ENCODE measurements around the gene FAM120B.
"Not testable (repeated sequence)": the region's sequence is repeated elsewhere in the genome, so short reads cannot be mapped to it uniquely, and the experiment has no call there.

The FAM120B gene, protein sequence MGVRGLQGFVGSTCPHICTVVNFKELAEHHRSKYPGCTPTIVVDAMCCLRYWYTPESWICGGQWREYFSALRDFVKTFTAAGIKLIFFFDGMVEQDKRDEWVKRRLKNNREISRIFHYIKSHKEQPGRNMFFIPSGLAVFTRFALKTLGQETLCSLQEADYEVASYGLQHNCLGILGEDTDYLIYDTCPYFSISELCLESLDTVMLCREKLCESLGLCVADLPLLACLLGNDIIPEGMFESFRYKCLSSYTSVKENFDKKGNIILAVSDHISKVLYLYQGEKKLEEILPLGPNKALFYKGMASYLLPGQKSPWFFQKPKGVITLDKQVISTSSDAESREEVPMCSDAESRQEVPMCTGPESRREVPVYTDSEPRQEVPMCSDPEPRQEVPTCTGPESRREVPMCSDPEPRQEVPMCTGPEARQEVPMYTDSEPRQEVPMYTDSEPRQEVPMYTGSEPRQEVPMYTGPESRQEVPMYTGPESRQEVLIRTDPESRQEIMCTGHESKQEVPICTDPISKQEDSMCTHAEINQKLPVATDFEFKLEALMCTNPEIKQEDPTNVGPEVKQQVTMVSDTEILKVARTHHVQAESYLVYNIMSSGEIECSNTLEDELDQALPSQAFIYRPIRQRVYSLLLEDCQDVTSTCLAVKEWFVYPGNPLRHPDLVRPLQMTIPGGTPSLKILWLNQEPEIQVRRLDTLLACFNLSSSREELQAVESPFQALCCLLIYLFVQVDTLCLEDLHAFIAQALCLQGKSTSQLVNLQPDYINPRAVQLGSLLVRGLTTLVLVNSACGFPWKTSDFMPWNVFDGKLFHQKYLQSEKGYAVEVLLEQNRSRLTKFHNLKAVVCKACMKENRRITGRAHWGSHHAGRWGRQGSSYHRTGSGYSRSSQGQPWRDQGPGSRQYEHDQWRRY

DNA sequence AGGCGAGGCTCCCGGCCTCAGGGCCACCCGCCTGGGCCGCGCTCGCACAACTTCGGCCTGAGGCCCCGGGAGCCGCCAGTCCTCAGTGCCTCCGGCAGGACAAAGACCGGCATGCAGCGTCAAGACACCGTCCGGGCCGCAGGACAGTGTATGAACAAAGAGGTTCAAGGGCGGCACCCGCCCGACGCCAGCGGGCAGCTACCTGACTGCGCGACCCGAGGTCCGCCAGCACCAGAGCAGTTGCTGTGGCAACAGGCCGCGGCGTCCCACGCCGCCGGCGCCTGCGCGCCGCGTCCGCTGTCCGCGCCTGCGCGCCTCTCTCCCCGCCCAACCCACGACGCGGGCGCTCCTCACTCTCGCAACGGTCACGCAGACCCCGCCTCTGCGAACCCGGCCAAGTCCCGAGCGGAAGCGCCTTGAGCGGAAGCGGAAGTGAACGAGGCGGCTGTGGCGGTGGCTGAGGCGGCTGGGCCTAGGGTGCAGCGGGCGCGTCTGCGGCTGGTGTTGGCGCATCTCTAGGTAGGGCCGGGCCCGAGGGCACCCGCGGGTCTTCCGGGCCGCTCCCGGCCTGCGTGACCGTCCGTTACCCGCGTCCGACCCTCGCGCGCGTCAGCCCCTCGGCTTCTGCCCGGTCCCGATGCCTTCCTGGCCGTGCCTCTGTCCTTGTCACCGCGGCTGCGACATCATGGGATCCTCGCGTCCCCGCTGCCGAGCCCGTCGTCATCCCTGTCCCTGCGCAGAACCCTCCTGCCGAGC lies at the start of gene FAM120B:
TSS of gene FAM120B (plus strand) at position 435 of the 756 bp plus-strand sequence. CDS start 10,633 bp downstream, outside the sequence.
- peak; percentile 99 for DNase-seq (ENCODE audit: low spot score)

DNA sequence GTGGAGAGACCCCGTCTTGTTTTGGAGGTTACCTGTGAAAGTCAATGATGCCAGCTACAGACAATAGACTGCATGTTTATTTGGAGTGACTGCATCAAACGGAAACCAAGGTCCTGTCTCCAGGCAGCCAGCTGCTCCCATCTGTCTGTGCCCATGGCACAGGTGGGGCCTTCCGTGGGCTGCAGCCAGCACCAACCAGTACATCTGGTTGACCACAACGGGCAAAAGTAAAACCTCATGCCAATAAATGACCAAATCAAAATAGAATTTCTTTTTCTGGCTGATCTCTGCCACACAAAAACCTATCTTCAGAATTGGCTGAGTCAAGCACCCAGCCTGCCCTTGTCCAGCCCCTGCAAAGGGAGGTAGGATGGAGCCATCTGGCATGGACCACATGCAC lies 49.2 kb upstream of the FAM120B start:
- no peak for DNase-seq (ENCODE audit: low spot score)

DNA sequence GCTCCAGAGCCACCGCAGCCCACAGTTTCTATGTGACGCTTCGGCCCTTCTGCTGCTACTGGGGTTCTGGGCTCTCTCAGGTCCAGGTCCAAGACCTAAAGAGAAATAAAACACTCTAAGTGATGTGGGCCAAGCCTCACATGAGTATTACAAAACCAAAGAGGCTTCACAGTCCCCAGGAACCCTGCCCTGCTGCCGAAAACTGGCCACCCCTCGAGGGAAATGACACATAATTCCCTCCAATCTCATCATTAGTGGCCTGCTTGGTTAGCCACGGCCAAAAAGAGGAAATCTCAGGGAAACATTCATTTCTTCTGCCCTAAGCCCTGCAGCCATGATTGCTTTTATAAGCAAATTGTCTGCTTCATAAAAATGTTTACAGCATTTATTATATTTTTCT lies 48.2 kb upstream of the FAM120B start:
- DNase-seq (ENCODE audit: low spot score): no peak

DNA sequence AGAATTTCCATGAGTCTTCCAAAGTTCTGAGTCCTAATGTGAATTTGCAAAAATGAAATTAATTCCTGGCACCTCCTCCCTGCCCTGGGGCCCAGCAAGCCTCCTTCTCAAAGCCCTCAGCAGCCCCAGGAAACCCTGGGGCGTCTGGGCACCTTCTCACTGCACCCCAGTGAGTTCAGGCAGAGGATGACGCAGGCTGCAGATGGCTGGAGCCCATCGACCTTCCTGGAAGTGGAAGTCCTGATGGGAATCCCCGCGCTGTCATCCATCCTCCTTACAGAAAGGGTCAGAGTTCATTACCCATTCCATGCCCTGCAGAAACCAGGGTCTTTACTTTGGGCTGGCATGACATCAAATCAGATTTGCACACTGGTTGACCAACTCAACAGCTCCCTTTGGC lies 47.3 kb upstream of the FAM120B start:
- no peak for DNase-seq (ENCODE audit: low spot score)

DNA sequence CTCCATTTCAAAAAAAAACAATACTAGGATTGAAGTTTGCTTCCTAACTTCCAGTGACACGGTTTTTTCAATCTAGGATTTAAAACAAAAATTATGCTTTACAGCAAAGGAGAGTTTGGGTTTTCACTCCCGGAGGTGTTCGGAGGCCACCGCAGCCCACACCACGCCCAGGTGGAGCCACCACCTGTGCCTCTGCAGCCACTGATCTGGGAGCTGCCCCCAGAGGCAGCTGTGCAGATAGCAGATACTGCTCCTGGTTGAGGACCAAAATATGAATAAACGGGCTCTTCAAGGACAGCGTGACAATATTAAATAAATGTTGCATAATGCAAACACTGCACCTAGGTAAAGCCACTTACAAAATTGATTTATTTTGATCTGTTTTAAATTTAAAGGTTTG lies 45.9 kb upstream of the FAM120B start:
- peak; percentile 60 for DNase-seq (ENCODE audit: low spot score)

DNA sequence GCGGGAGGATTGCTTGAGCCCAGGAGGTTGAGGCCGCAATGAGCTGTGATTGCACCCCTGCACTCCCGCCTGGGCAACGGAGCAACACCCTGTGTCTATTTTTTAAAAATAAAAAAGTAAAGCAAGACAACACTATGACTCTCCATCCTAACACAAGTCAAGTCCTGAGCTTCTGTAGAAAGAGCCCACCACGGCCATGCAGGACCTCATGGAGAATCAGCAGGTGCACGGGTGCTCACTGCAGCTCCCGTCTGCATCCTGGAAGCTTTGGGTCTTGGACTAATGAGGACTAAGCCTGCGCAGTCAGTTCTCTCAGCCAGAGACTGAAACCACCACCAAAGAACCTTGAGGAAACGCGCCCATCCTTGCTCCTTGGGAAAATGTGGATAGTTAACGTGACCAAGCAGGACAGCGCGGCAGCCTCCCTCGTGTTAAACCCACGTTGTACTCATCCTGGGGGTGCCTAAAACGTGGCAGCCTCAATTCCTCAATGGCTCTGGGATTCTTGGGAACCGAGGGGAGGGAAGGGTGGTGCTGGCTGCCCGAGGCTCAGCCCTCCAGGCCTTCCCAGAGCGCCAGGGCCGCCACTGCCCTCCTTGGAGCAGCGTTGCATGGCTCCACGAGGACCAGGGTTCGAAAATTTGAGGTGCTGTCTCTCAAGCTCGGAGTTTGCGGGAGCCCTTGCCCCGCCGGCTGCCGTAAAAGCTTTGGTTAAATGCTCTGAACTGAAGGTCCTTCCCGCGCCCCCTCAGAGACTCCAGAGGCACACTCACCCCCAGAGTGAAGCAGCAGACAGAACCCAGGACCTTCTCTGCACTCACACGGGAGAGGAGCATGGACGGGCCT lies 44.7 kb upstream of the FAM120B start:
- no peak for DNase-seq (ENCODE audit: low spot score)

DNA sequence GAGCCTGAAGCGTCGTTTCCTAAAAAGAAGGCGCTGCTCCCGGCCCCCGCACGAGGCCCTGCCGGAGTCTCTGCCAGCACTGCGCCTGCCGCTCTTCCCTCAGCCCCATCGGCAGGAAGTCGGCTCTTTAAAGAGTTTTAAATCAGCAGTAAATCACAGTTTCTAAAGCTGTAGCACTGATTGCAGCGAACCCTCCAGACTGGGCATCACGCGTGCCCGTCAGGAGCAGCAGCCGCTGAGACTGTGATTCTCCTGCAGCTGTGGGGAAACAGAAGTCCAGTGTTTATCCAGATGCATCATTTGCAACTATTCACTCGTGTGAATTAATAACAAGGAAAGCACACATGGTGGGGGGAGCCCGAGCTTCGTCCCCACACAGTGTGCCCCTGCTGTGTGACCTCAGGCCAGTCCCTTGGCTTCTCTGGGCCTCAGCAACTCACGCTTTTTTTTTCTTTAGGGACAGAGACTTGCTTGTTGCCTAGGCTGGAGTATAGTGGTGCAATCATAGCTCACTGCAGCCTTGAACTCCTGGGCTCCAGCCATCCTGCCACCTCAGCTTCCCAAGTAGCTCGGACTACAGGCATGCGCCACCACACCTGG lies 44.0 kb upstream of the FAM120B start:
- DNase-seq (ENCODE audit: low spot score): no peak

DNA sequence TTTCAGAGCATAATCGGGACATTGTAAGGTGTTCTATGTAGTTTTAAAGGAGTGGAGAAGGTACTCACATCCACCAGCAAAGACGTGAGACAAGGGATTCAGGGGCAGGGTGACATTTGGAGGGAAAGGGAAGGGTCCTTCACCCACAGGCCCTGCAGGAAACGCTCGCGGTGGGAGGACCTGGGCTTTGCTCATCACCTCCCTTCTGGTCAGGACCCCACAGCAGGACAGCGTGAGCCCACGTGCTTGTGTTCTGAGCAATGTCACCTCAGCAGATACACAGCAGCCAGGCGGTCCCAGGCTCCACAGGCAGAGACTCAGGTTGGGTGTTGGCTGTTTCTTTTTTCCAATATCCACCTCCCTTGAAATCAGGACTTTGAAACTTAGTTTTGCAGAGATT lies 43.1 kb upstream of the FAM120B start:
- no peak for DNase-seq (ENCODE audit: low spot score)

DNA sequence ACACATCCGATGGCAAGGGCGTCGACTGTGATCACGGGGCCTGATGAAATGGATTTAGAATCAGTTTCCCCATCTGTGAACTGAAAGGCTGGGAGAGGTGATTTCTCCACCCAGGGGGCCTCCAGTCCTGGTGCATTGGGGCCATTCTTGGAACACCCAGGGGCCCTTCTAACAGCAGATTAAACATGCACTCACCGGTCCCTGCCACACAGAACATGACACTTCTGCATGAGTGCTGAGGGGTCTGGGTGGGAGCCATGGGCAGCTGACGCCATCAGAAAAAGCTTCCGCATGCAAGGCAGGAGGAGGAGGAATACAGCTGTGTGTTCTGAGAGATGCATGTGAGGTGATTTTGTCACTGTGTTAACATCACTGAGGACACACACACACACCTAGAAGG lies 42.5 kb upstream of the FAM120B start:
- DNase-seq (ENCODE audit: low spot score): no peak

DNA sequence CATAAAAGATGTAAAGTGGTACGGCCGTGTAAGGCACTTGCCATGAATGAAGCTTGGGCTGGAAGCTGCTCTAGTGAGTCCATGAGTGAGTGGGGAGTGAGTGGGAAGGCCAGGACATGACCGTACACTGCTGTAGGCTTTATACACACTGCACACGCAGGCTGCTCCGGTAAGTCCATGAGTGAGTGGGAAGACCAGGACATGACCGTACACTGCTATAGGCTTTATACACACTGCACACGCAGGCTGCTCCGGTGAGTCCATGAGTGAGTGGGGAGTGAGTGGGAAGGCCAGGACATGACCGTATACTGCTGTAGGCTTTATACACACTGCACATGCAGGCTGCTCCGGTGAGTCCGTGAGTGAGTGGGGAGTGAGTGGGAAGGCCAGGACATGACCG lies 41.9 kb upstream of the FAM120B start:
- DNase-seq (ENCODE audit: low spot score): not testable (repeated sequence)

DNA sequence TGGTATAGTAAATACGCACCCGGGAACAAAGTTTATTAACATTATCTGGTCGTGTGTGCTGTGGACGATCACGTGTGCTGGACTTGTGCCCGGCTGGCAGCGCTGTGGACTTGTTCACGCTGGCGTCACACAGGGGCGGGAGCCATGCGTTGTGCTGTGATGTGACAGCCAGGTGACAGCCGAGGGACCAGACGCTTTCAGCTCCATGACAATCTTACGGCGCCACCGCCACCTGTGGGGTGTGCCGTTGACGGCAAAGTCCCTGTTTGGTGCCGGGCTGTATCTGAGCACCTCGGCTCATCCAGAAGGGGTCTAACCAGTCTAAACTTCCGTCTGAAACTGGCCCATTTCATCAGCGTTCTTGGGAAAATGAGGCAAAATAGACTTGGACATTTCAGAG lies 40.9 kb upstream of the FAM120B start:
- DNase-seq (ENCODE audit: low spot score): no peak

DNA sequence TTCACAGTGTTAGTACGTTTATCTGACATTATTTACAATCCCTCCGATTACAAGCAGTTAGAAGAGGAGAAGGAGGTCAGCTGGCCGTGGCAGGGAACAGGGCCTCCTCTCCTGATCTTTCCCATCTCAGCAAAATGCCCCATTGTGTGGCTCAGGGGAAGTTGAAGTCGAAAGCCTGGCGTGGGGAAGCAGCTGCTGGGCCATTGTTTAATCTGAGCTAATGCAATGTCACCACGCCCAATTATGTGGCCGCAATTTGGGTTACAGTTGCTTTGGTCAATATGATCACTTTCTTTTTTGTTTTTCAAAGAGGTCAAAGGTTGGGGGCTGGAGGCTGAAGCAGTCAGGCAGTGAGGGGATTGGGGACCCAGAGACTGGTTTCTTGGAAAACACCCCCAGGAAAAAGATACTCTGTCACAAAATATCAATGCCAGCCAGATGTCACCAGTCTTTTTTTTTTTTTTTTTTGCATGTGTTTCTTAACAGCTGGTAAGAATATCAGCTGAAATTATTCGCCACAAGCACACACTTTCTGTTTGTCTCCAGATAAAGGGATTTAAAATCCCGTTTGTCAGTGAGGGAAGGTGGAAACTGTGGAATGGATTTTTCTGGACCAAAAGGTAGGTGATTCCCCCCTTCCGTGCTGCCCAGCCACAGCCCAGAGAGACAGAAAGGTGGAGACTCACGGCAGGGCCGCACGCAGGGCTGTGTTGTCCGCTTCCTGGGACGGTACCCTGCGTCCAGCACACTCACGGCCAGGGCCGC lies 40.3 kb upstream of the FAM120B start:
- no peak for DNase-seq (ENCODE audit: low spot score)

DNA sequence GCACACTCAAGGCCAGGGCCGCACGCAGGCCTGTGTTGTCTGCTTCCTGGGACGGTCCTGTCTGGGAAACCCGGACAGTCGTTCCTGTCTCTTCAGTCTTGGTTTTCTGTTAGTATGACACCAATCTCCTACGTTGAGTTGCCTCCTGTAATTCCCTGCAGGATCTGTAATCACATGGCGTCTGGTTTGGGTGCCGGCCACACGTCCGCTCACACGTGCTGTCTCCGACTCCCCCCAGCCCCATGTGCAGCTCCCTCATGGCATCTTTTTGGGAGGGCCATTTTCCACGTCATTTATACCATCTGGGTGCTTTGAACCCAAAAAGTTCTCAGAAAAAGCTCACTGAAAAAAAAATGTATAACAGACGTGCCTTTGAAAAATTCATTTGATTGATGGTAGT lies 38.9 kb upstream of the FAM120B start:
- DNase-seq (ENCODE audit: low spot score): no peak

DNA sequence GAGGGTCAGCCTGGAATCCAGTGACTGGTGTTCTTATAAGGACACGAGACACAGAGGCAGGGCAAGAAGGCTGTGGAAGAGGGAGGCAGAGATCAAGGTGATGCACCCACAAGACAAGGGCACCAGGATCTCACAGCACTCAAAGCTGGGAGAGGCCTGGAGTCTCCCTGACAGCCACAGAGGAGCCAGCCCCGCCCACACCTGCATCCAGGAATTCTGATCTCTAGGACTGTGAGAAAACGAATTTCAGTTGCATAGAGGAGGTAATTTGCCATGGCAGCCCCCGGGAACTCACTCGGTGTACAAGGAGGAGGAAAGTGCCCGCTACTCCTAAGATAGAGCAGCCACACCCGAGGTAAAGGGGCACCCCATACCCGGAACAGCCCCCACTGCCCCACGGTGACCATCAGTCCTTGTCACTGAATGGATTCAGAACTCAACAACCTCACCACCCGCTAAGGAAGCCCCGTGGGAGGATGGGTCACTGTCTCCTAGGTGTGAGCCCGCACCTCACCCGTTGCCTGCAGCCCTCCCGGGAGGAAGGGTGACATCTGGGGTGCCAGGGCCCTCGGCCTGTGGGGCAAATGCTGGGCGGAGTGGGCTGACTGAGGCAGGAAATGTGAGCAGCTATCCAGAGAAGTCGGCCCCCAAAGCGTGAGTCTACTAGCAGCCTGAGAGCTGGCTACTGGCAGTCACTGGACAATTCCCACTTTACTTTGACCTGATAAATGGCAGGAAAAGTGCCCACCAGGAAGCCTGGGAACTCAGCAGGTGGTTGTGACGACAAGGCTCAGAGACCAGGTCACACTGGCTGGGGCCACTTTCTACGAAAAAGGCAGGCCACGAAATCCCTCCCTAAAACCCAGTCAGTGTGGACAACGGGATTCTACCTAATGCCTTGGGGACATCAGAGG lies 38.1 kb upstream of the FAM120B start:
- no peak for DNase-seq (ENCODE audit: low spot score)

DNA sequence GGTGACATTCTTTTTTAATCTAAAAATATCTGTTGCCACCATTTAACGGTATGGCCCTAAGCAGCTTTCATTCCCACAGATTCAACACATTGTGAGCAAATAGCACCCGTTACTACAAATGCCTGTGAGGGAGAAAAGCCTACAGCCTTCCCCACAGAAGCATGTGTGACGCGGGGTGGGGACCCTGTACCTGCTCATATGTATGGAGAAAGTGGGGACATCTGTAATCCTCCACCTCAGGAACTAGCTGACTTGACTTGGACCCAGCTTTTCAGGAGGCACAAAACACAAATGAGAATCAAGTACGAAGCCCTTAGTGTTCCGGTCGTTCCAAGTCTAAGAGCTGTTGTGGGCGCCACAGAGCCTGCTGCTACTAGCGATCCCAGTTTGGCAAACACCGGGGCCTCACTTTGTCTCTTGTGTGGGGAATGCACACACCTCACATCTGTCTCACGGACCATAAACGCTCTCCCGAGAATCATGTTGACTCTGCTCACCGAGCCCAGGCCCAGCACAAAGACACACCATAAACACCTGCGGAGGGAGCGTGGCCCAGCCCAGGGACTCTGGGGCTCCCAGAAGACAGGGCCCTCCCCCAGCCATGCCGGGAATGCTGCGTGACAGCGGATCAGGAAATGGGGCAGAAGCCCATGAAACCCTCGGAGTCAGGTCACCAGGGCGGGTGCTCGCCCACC lies 37.3 kb upstream of the FAM120B start:
- DNase-seq (ENCODE audit: low spot score): no peak

DNA sequence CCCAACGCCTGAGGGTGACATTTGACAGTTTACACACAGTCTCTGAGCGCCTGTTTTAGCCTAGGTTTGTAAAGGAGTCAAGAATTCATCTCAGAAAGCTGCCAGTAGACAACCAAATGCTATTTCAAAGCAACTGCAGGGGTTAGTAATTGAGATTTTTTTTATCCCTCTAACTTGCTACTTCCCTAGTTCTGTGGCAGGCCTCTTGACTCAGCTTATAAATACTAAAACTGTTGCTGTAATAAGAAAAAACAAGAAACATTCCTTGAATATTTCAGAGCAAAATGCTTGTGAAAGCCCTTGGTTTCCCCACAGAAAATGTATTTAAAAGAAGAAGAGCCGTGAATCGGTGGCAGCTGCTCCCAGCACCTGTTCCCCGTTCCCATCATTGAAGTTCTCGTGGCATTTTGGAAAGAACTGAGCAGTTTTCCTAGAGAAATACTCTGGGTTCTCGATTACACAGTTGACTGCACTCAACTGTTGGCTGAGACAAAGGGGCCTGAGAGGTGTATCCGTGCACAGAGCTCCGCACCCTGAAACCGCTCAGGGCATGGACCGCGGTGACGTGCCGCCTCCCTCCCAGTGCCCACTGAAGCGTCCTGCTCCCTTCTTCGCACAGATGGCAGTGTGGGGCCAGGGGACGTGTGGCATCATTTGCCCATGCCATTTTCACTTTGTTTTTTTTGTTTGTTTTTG lies 36.6 kb upstream of the FAM120B start:
- no peak for DNase-seq (ENCODE audit: low spot score)

DNA sequence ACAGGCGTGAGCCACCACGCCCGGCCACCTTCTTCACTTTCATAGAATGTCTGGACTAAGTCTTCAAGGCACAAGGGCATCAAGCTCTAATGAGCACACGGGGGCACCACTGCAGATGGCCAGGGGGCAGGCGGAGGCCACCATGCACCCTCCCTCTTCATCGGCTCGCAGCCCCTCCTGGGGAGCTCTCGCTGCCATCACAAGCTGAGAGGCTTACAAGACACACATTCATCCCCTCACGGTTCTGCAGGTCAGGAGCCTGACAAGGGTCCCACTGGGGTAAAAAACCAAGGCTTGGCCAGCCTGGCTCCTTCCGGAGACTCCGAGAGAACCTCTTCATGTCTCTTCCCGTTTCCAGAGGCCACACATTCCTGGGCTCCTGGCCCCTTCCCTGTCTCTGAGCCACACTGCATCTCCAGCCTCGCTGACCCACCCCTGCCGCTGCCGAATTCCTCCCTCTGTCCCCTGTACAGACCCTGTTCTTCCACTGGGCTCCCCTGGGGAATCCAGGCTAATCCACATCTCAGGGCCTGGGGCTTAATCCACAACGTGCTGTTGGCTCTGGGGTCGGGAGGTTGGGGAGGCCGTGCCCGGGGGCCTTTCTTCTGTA lies 35.5 kb upstream of the FAM120B start:
- DNase-seq (ENCODE audit: low spot score): no peak

All from D341Med (cell line).